Measurements from ENCODE around the gene USP17L15.
"Not testable (repeated sequence)": the region's sequence is repeated elsewhere in the genome, so short reads cannot be mapped to it uniquely, and the experiment has no call there.

Gene USP17L15

GRCh38 chr4:9234085-9234484, at the start of gene USP17L15:
Gene USP17L15, plus strand, starts transcription at chr4:9234385. Its CDS starts 0 bp downstream, at chr4:9234385.
- in situ Hi-C loops (cut with MboI; ENCODE audit: low sequenced_read_pairs) = not testable (repeated sequence)

GRCh38 chr4:9210357-9210756, 23.8 kb upstream of the USP17L15 start, which contains the start of gene USP17L10:
Gene USP17L10, plus strand, starts transcription at chr4:9210657. Its CDS starts 0 bp downstream, at chr4:9210657.
- in situ Hi-C loops (cut with MboI; ENCODE audit: low sequenced_read_pairs) = not testable (repeated sequence)

- in situ Hi-C loops (cut with MboI; ENCODE audit: low sequenced_read_pairs) = not testable (repeated sequence)
These were observed 19.5 kb upstream of the USP17L15 start for GRCh38 chr4:9214701-9215100.

- in situ Hi-C loops (cut with MboI; ENCODE audit: low sequenced_read_pairs) = not testable (repeated sequence)
These were observed 19.1 kb upstream of the USP17L15 start, which contains the start of gene USP17L11 for GRCh38 chr4:9215105-9215504. Gene USP17L11, plus strand, starts transcription at chr4:9215405. Its CDS starts 0 bp downstream, at chr4:9215405.

- in situ Hi-C loops (cut with MboI; ENCODE audit: low sequenced_read_pairs) = not testable (repeated sequence)
These were observed 14.3 kb upstream of the USP17L15 start, which contains the start of gene USP17L12 for GRCh38 chr4:9219852-9220251. Gene USP17L12, plus strand, starts transcription at chr4:9220152. Its CDS starts 0 bp downstream, at chr4:9220152.

- in situ Hi-C loops (cut with MboI; ENCODE audit: low sequenced_read_pairs) = not testable (repeated sequence)
These were observed 9.6 kb upstream of the USP17L15 start, which contains the start of gene USP17L13 for GRCh38 chr4:9224596-9224995. Gene USP17L13, plus strand, starts transcription at chr4:9224896. Its CDS starts 0 bp downstream, at chr4:9224896.

- in situ Hi-C loops (cut with MboI; ENCODE audit: low sequenced_read_pairs) = not testable (repeated sequence)
These were observed 3.9 kb upstream of the USP17L15 start for GRCh38 chr4:9230249-9230648.

GRCh38 chr4:9238461-9238860, 4.3 kb downstream of the USP17L15 start:
- in situ Hi-C loops (cut with MboI; ENCODE audit: low sequenced_read_pairs) = not testable (repeated sequence)

- in situ Hi-C loops (cut with MboI; ENCODE audit: low sequenced_read_pairs) = not testable (repeated sequence)
These were observed 9.4 kb downstream of the USP17L15 start, which contains the start of gene USP17L17 for GRCh38 chr4:9243579-9243978. Gene USP17L17, plus strand, starts transcription at chr4:9243879. Its CDS starts 0 bp downstream, at chr4:9243879.

- in situ Hi-C loops (cut with MboI; ENCODE audit: low sequenced_read_pairs) = not testable (repeated sequence)
These were observed 13.9 kb downstream of the USP17L15 start, which contains the start of gene USP17L18 for GRCh38 chr4:9247953-9248680. Gene USP17L18, plus strand, starts transcription at chr4:9248630. Its CDS starts 0 bp downstream, at chr4:9248630.

- in situ Hi-C loops (cut with MboI; ENCODE audit: low sequenced_read_pairs) = not testable (repeated sequence)
These were observed 18.9 kb downstream of the USP17L15 start, which contains the start of gene USP17L19 for GRCh38 chr4:9253078-9253477. Gene USP17L19, plus strand, starts transcription at chr4:9253378. Its CDS starts 0 bp downstream, at chr4:9253378.

GRCh38 chr4:9257824-9258223, 23.6 kb downstream of the USP17L15 start, which contains the start of gene USP17L20:
Gene USP17L20, plus strand, starts transcription at chr4:9258124. Its CDS starts 0 bp downstream, at chr4:9258124.
- in situ Hi-C loops (cut with MboI; ENCODE audit: low sequenced_read_pairs) = not testable (repeated sequence)

GRCh38 chr4:9262572-9262971, 28.4 kb downstream of the USP17L15 start, which contains the start of gene USP17L21:
Gene USP17L21, plus strand, starts transcription at chr4:9262872. Its CDS starts 0 bp downstream, at chr4:9262872.
- in situ Hi-C loops (cut with MboI; ENCODE audit: low sequenced_read_pairs) = not testable (repeated sequence)

GRCh38 chr4:9267319-9267718, 33.1 kb downstream of the USP17L15 start, which contains the start of gene USP17L22:
Gene USP17L22, plus strand, starts transcription at chr4:9267619. Its CDS starts 0 bp downstream, at chr4:9267619.
- in situ Hi-C loops (cut with MboI; ENCODE audit: low sequenced_read_pairs) = not testable (repeated sequence)

- in situ Hi-C loops (cut with MboI; ENCODE audit: low sequenced_read_pairs) = not testable (repeated sequence)
These were observed 37.5 kb downstream of the USP17L15 start for GRCh38 chr4:9271719-9272118.
